Epithelial cell of alveolus of lung (primary cell): Measurements from ENCODE around the gene DTNA. TPM values are rescaled to one million over a fixed set of nuclear protein-coding genes. Genes with fewer than 3 reads are reported as not detected.

ENCODE experiments used
- total RNA-seq: library from RNA; depleted of rRNA; stranded (reverse); fragments of >200 nt; gene quantifications from 2 replicates; pipeline ENCODE4 v1.2.1, GENCODE V29; 2015

DTNA gene
- total RNA-seq, result 6.6 and 10.2 TPM in 2 replicates

DNA sequence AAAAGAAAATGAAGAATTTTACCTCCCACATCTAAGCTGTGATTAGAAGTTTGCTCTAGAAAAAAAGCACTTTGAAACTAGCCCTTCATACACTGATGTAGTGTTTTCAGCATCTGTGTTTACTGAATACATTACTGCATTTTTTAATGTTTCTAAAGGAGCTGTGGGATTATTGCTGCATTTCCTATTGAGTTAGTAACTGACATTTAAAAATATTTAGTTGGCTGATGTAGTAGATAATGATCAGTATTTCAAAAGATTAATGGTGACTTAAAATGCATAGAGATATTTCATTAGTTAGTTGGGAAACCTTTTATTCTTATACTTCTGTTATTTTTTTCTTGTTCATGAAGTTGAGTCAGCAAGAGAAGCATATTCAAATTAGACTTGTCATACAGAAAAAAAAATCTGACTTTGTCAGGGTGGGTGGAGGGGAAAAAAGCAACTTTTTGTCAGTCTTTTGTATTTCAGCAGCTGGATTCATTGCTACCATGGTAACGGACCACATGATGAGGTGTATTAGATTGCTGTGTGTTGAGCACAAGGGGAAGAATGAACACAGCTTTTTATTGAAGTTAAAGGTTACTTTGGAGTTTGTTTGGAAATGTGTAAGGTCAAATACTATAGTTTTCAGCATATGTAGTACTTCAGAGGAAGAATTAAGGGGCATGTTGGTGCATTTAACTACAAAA is at the start of gene DTNA:
TSS of gene DTNA (plus strand) at position 549 of the 692 bp plus-strand sequence. CDS start 45,679 bp downstream, outside the sequence.

